HG03108 (cell line): ENCODE results near the gene PTGFRN.

Experiments
- ATAC-seq: cut with Tn5 transposase; IDR thresholded peaks from one replicate; pipeline ENCODE4 v1.9.1; 2021; ENCODE audit warnings: moderate library complexity; ENCODE audit not compliant: unreplicated experiment

PTGFRN gene

GRCh38 chr1:117029685-117030084, 120.0 kb downstream of the PTGFRN start:
- ATAC-seq: no peak

GRCh38 chr1:117030271-117030877, 120.7 kb downstream of the PTGFRN start:
- no peak for ATAC-seq

- no peak for ATAC-seq
Measured at GRCh38 chr1:117032266-117032665, 122.5 kb downstream of the PTGFRN start.

- no peak for ATAC-seq
Measured at GRCh38 chr1:117032681-117033539, 123.2 kb downstream of the PTGFRN start.

- ATAC-seq: no peak
Measured at GRCh38 chr1:117033772-117034171, 124.1 kb downstream of the PTGFRN start.

GRCh38 chr1:117034791-117035290, 125.1 kb downstream of the PTGFRN start:
- ATAC-seq: no peak

- no peak for ATAC-seq
Measured at GRCh38 chr1:117036018-117036461, 126.3 kb downstream of the PTGFRN start.

GRCh38 chr1:117037802-117038201, 128.1 kb downstream of the PTGFRN start:
- ATAC-seq: no peak

GRCh38 chr1:117038236-117038635, 128.5 kb downstream of the PTGFRN start:
- ATAC-seq: no peak
